Measurements from ENCODE around the gene OR1F1.
"Not testable (repeated sequence)": the region's sequence is repeated elsewhere in the genome, so short reads cannot be mapped to it uniquely, and the experiment has no call there.

Gene OR1F1

DNA sequence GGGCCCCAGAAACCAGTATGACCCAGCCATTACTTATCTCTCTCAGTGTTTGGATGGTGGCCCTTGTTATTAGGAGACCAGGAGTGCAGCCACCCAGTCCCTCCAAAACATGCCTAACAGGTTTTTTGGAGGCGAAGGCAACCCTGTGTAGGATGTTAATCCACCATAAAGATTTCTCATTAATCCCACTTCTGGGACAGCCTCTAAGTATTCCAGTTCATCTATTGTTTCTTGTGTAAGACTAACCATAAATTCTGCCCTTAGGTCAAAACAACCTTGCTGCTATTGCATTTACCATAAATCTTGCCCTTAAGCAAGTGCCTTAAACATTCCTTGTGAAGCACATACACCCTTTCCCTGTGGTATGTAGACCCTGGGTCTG, 21.5 kb upstream of the OR1F1 start:
- H3K79me2 ChIP-seq, result no peaks in the 10 kb centered on the region

DNA sequence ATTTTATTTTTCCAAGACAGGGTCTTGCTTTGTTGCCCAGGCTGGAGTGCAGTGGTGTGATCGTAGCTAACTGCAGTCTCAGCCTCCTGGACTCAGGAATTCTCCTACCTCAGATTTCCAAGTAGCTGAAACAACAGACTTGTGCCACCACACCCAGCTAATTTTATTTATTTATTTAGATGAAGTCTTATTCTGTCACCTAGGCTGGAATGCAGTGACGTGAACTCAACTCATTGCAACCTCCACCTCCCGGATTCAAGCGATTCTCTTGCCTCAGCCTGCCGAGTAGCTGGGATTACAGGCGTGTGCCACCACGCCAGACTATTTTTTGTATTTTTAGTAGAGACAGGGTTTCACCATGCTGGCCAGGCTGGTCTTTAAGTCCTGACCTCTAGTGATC, 19.3 kb upstream of the OR1F1 start:
- H3K4me2 ChIP-seq (ENCODE audit: low read length); H3K9ac ChIP-seq; H3K36me3 ChIP-seq (ENCODE audit: control insufficient read depth, insufficient read depth, low read length); H3K27me3 ChIP-seq (ENCODE audit: control insufficient read depth, insufficient read depth, low read length); H3K4me3 ChIP-seq (ENCODE audit: low read depth, low read length); H3K27ac ChIP-seq; H3K9me3 ChIP-seq (ENCODE audit: control insufficient read depth, low read length); H3K79me2 ChIP-seq; H3K4me1 ChIP-seq; H2AFZ ChIP-seq: not testable (repeated sequence)

More for the DNA sequence above, 21.5 kb upstream of the OR1F1 start:
- TF ChIP-seq, protein P1, sequence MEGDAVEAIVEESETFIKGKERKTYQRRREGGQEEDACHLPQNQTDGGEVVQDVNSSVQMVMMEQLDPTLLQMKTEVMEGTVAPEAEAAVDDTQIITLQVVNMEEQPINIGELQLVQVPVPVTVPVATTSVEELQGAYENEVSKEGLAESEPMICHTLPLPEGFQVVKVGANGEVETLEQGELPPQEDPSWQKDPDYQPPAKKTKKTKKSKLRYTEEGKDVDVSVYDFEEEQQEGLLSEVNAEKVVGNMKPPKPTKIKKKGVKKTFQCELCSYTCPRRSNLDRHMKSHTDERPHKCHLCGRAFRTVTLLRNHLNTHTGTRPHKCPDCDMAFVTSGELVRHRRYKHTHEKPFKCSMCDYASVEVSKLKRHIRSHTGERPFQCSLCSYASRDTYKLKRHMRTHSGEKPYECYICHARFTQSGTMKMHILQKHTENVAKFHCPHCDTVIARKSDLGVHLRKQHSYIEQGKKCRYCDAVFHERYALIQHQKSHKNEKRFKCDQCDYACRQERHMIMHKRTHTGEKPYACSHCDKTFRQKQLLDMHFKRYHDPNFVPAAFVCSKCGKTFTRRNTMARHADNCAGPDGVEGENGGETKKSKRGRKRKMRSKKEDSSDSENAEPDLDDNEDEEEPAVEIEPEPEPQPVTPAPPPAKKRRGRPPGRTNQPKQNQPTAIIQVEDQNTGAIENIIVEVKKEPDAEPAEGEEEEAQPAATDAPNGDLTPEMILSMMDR (IDR thresholded peaks at IDR 0.05), result no peak
- Histone ChIP-seq H2AFZ (no peak overlapping the region), H3K27me3 (ENCODE audit: control insufficient read depth, insufficient read depth, low read length) (no peaks in the 10 kb centered on the region), H3K36me3 (ENCODE audit: control insufficient read depth, insufficient read depth, low read length) (no peaks in the 10 kb centered on the region), H3K9ac (no peak overlapping the region), H3K27ac (no peak overlapping the region), H3K4me3 (ENCODE audit: low read depth, low read length) (no peak overlapping the region), H3K4me1 (no peaks in the 10 kb centered on the region), H3K9me3 (ENCODE audit: control insufficient read depth, low read length) (no peaks in the 10 kb centered on the region), H3K4me2 (ENCODE audit: low read length) (no peak overlapping the region)

DNA sequence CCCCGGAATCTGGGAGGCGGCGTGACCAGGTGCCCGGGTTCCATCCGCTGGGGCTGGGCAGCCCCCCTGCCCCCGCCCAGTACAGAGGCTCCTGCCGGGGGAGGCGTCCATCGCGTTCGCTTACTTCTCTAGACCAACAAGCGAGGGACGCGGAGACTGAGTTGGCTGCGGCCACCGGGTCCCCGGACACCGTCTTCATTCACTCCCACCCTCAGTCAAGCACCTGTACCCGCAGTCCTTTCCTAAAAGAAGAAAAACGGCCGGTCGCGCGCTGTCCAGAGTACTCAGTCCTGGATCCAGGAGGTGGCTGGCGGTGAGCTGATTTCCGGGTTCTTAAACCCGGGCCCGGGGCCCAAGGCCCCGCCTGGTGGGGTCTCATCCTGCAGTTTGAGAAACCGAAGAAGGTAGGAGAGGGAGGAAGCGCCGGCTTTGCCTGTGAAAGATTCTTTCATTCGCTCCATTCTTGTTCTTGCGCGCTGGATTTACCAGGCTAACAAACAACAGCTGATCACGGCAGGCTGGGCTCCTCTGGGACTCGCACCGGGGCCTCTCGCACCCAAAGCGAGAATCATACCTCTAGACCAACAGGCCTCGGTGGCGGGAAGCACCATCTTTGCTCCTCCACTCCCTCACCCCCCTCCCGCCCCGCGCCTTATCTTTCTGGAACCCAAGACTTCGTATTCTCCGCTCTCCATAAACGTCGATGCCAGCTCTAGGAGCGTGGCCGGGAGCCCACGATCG, 17.4 kb upstream of the OR1F1 start:
- no peaks in the 10 kb centered on the region for H3K79me2 ChIP-seq
- peak overlapping the region; percentile 69 for H3K4me2 ChIP-seq (ENCODE audit: low read length)
- H3K9ac ChIP-seq, result no peak overlapping the region
- no peak overlapping the region for H3K27ac ChIP-seq
- H2AFZ ChIP-seq, result peak overlapping the region; percentile 55
- H3K4me3 ChIP-seq (ENCODE audit: low read depth, low read length), result peak overlapping the region; percentile 43
- H3K4me1 ChIP-seq, result no peaks in the 10 kb centered on the region
- TF ChIP-seq, protein P1 (IDR thresholded peaks at IDR 0.05), result no peak
- no peaks in the 10 kb centered on the region for H3K27me3 ChIP-seq (ENCODE audit: control insufficient read depth, insufficient read depth, low read length)
- no peaks in the 10 kb centered on the region for H3K36me3 ChIP-seq (ENCODE audit: control insufficient read depth, insufficient read depth, low read length)
- H3K9me3 ChIP-seq (ENCODE audit: control insufficient read depth, low read length), result no peaks in the 10 kb centered on the region

GRCh38 chr16:3171181-3171854, 16.7 kb upstream of the OR1F1 start:
- no peak overlapping the region for H3K9ac ChIP-seq
- H3K27me3 ChIP-seq (ENCODE audit: control insufficient read depth, insufficient read depth, low read length), result no peaks in the 10 kb centered on the region
- H3K79me2 ChIP-seq, result no peaks in the 10 kb centered on the region
- H3K4me2 ChIP-seq (ENCODE audit: low read length), result peak overlapping the region; percentile 41
- H3K36me3 ChIP-seq (ENCODE audit: control insufficient read depth, insufficient read depth, low read length), result no peaks in the 10 kb centered on the region
- H2AFZ ChIP-seq, result peak overlapping the region; percentile 20
- H3K4me3 ChIP-seq (ENCODE audit: low read depth, low read length), result no peak overlapping the region
- TF ChIP-seq, protein P1 (IDR thresholded peaks at IDR 0.05), result no peak
- no peak overlapping the region for H3K27ac ChIP-seq
- H3K4me1 ChIP-seq, result no peaks in the 10 kb centered on the region
- H3K9me3 ChIP-seq (ENCODE audit: control insufficient read depth, low read length), result no peaks in the 10 kb centered on the region

- no peak overlapping the region for H2AFZ ChIP-seq
- H3K4me2 ChIP-seq (ENCODE audit: low read length), result no peak overlapping the region
- no peaks in the 10 kb centered on the region for H3K79me2 ChIP-seq
- no peaks in the 10 kb centered on the region for H3K4me1 ChIP-seq
- H3K9ac ChIP-seq, result no peak overlapping the region
- no peaks in the 10 kb centered on the region for H3K27me3 ChIP-seq (ENCODE audit: control insufficient read depth, insufficient read depth, low read length)
- H3K9me3 ChIP-seq (ENCODE audit: control insufficient read depth, low read length), result no peaks in the 10 kb centered on the region
- no peak overlapping the region for H3K27ac ChIP-seq
- H3K36me3 ChIP-seq (ENCODE audit: control insufficient read depth, insufficient read depth, low read length), result no peaks in the 10 kb centered on the region
- no peak overlapping the region for H3K4me3 ChIP-seq (ENCODE audit: low read depth, low read length)
- TF ChIP-seq, protein P1 (IDR thresholded peaks at IDR 0.05), result no peak
Measured at GRCh38 chr16:3171855-3172593, 16.0 kb upstream of the OR1F1 start.

Measured in parathyroid adenoma (tissue), 2 donors.